SU-DHL-6 (cell line): ENCODE results near the gene MYLK4.

ENCODE experiments used
- EZH2phosphoT487 ChIP-seq: fragments of 200-600 bp; sonication (generic), shearing (Covaris generic); conservative IDR thresholded peaks from 2 replicates; pipeline ENCODE4 v1.6.1; 2018; ENCODE audit warnings: mild to moderate bottlenecking, antibody characterized with exemption, low read length, moderate library complexity, mixed read lengths
- TF ChIP-seq, protein P1 (sequence below): fragments of 200-600 bp; sonication (generic); IDR thresholded peaks from one replicate; pipeline ENCODE4 v1.5.1; 2017; ENCODE audit warnings: antibody characterized with exemption, mild to moderate bottlenecking, low read length, moderate library complexity; ENCODE audit not compliant: insufficient read depth, poor library complexity, severe bottlenecking

DNA sequence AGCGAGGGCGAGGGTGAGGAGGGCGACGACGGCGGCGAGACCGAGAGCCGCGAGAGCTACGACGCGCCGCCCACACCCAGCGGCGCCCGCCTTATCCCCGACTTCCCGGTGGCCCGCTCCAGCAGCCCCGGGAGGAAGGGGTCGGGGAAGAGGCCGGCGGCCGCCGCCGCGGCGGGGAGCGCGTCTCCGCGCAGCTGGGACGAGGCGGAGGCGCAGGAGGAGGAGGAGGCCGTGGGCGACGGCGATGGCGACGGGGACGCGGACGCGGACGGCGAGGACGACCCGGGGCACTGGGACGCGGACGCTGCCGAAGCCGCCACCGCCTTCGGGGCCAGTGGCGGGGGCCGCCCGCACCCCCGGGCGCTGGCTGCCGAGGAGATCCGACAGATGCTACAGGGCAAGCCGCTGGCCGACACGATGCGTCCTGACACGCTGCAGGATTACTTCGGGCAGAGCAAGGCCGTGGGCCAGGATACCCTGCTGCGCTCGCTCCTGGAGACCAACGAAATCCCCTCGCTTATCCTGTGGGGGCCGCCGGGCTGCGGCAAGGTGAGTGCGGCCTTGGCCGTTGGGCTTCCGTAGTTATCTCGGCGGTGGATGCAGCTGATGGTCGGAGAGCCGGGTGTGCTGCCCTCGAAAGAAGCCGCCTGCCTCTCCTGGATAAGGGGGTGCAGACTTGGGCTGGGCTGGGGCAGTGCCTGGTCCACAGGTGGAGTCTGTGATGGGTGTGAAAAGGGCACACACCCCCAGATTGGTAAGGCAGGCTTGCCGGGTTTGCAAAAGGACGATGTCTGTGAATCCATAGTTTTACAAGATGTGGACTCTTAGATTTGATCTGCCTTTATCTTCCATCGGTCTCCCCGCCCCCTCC lies 15.4 kb upstream of the MYLK4 start:
- TF ChIP-seq, protein P1, sequence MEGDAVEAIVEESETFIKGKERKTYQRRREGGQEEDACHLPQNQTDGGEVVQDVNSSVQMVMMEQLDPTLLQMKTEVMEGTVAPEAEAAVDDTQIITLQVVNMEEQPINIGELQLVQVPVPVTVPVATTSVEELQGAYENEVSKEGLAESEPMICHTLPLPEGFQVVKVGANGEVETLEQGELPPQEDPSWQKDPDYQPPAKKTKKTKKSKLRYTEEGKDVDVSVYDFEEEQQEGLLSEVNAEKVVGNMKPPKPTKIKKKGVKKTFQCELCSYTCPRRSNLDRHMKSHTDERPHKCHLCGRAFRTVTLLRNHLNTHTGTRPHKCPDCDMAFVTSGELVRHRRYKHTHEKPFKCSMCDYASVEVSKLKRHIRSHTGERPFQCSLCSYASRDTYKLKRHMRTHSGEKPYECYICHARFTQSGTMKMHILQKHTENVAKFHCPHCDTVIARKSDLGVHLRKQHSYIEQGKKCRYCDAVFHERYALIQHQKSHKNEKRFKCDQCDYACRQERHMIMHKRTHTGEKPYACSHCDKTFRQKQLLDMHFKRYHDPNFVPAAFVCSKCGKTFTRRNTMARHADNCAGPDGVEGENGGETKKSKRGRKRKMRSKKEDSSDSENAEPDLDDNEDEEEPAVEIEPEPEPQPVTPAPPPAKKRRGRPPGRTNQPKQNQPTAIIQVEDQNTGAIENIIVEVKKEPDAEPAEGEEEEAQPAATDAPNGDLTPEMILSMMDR = no peak
- no peak for TF ChIP-seq EZH2phosphoT487
